NCI-H774 (cell line): Measurements from ENCODE around the gene FAM9C.
"Not testable (repeated sequence)": the region's sequence is repeated elsewhere in the genome, so short reads cannot be mapped to it uniquely, and the experiment has no call there.

Experiments
- DNase-seq: peaks from one replicate; lab custom pipeline; 2025; lab: John Stamatoyannopoulos, UW

The FAM9C gene

DNA sequence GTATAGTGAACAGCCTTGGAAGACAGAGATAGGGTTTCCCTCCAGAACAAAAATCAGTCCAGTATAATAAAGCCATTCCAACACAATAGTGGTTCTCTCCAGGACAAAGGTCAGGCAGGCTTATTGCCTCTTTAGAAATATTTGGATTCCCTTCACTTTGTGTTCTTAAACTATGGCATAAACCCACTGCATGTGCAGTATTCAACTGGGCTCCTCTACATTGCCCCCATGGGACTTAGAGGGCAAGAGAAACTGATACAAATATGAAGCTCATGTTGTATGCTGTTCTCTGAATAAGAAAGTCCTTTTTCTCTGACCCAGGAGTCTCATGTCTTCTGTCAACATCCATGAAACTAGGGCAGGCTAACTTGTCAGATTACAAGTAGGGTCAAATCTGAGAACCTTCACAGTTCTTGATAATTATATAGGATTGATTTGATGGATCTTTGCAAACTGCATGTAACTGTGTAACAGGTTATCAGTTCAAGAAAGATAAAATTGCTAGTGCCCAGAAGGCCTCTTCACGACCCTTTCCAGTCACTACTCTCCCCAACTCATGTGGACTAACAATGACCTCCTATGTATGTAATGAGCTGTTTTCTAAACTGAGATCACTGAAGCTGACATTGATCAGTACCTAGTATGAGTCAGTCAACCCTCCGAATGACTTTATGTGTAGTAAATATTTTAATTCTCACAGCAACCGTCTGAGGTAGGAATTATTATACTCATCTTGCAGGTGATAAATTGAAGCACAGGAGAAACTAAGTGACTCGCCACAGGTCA is 31.9 kb upstream of the FAM9C start:
- no peak for DNase-seq

DNA sequence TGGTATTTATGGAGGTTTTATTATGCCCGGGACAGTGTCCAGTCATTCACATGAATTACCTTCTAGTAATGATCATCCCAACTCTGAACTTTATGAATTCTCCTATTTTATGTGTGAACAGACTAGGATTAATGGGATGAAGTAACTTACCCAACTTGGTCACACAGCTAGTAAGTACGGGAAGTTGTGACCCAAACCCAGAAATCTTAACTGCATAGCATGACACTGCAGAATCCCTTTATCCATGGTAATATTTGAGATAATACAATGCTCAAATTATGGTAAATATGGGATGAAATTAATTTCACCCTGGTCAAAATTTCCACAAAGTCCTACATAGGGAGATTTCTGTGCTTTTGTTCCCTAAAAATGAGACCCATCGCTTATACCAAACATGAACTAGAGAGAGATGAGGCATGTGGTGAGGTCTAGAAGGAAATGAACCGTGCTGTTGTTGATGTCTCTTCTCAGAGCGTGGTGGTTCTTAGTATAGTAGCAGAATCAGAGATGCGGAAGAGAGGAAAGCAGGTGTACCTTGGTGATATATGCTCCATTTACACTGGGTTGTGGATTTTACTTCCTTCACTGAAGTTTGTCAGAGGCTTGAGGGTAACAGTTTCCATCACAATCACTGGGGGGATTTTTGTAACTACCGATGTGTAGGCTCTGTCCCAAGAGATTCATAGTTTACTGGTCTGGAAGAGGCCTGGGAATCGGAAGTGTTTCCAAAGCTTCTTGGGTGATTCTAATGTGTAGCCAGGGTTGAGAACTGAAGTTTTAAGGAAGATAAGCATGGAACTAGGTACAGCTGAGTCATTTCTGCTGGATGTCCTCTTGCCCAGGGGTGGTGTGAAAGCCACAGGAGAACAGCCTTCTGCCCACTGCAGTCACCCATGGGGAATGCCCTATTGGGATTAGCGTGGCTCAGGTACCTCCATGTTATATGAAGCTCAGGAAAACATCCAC is 30.2 kb upstream of the FAM9C start:
- no peak for DNase-seq

DNA sequence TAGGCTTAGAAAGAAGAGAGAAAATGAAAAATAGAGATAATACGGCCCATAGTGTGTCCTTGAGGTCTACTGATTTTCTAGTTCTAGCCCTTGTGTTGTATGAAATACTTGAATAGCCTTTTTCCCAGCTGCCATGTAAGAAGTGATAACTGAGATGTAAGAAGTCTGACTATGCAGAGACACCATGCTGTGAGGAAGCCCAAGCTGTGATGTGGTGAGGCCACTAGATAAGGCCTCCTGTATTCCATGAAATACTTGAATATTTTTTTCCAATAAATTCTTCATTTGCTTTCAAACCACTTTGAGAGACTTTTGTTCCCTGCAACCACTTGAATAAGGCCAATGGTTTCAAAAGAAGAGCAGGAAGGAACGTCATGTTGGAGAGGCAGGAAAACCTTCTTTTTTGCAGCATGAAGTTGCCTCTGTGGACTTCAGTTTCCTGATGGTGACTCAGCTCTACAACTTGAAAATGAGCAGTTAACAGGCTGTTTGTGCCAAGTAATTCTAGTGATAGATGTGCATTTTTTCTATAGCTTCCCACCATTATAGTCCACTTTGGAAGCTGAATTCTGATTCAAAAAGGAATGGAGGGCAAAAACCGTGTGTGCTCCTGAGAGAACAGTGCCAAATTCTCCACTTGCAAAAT is 25.5 kb upstream of the FAM9C start:
- DNase-seq: no peak

DNA sequence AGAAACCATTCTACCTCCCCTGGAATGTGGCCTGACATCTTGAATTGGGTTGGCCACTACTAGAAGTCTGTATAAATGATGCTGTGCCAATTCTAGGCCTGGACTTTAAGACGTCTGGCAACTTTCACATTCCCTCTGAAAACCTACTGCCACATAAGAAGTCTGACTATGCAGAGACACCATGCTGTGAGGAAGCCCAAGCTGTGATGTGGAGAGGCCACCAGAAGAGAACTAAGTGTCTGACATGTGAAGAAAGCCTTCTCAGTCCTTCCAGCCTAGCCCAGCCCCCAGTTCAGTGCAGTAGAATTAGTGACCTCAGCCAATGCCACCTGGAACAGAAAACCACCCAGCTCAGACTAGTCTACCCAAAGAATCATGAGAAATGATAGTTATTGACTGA is 24.2 kb upstream of the FAM9C start:
- no peak for DNase-seq

DNA sequence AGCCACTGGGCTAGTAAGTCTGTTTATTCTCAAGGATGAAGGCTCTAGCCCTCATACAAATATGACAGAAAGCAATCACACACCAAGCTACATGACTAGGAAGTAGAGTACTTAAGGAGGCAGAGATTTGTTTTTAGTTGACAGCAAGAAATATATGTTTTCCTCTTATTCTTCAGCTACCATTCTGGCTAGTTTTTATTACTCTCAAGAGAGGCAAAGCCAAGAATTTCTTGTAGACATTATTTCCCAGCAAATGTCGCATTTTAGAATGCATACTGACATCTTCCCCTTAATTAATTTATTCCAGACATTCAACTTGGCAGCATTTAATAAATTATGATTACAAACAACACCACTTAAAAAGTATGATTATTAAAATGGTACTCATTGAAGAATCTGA is 23.4 kb upstream of the FAM9C start:
- DNase-seq: no peak

DNA sequence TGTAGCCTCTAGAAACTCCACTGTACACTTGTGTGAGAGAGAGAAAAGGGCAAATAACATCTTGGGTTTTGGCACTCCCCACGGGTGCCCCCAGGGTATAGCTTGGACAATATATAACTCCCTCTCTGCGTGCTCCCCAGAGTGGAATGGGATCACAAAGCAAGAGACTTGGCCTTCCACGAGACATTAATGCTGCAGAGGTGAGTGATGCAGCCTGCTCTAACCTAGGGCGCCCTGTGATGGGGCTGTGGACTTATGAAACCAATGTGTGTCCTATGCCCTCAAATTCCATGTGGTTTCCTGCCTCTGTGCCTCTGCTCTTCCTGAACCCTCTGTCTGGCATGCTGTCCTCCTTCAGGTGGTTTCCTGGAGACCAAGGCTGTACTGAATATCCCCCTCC is 22.0 kb upstream of the FAM9C start:
- no peak for DNase-seq

DNA sequence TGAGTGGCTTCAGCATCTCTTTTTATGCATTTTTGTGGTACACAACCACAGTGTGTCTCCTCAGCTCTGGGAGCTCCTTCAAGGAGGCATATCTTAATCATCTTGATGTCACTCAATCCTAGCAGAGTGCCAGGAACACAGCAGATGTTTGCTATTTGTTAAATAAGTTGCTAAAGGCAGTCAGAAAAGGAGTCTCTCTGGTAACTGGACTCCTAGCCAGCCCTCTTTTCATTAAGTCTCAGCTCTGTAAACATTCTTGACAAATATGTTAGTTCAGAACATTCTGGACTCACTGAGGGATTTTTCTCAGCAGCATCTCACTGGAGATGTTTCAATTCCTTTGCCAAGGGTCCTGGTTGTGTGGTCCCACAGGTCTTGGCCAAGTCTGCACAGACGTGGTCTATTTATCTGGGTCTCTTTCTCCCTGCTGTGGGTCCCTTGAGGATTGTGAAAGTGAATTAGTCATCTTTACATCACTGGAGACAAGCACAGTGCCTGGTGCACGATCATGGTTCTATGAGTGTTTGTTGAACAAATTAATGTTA is 20.3 kb upstream of the FAM9C start:
- DNase-seq: no peak

DNA sequence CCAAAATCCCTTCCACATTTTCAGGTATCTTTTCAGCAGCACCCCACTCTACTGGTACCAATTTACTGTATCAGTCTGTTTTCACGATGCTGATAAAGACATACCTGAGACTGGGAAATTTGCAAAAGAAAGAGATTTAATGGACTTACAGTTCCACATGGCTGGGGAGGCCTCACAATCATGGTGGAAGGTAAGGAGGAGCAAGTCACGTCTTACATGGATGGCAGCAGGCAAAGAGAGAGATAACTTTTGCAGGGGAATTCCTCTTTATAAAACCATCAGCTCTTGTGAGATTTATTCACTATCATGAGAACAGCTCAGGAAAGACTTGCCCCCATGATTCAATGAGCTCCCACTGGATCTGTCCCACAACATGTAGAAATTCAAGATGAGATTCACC is 18.7 kb upstream of the FAM9C start:
- DNase-seq: not testable (repeated sequence)

DNA sequence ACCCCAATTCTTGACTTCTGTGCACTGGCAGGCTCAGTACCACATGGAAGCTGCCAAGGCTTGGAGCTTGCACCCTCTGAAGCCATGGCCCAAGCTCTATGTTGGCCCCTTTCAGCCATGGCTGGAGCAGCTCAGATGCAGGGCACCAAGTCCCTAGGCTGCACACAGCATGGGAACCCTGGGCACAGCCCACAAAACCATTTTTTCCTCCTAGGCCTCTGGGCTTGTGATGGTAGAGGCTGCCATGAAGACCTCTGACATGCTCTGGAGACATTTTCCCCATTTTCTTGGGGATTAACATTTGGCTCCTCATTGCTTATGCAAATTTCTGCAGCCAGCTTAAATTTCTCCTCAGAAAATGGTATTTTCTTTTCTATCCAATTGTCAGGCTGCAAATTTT is 17.9 kb upstream of the FAM9C start:
- not testable (repeated sequence) for DNase-seq

DNA sequence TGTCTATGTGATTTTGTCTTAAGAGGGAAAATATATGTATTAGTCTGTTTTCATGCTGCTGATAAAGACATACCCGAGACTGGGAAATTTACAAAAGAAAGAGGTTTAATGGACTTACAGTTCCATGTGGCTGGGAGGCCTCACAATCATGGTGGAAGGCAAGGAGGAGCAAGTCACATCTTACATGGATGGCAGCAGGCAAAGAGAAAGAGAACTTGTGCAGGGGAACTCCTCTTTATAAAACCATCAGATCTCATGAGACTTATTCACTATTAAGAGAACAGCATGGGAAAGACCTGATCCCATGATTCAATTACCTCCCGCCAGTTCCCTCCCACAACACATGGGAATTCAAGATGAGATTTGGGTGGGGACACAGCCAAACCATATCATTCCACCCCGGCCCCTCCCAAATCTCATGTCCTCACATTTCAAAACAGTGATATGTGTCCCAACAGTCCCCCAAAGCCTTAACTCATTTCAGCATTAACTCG is 16.8 kb upstream of the FAM9C start:
- DNase-seq: not testable (repeated sequence)

DNA sequence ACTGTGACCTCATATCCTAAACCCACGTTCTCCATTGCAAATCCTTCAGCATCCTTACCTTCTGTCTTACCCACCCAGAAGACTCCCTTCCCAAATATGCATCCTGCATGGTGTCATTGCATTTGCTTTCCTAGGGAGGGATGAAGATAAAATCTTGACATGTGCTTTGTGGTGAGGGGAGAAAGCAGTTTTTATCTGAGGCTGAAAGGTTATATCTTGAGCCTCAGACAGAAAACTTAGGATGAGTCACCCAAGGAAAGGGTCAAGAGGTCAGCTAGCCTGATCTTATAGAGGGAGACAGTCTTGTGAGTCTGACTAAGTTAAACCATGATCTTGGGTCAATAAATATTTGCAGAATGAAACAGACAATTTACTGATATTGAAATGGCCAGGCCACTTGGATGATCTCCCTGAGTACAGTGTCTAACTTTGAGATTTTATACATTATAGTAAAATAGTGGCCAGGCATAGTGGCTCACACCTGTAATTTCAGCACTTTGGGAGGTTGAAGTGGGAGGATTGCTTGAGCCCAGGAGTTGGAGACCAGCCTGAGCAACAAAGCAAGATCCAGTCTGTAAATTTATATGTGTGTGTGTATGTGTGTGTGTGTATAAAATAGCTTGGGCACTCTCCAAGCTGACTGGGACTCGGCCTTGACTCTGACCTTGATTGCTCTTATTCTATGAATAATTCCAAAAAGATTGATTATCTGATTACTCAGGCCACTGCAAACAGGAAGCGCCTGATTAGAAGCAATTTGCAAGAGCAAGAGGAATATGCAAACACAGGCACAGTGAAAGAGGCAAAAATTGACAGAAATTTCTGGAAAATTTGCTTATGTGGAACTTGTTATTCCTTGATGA is 15.4 kb upstream of the FAM9C start:
- no peak for DNase-seq

DNA sequence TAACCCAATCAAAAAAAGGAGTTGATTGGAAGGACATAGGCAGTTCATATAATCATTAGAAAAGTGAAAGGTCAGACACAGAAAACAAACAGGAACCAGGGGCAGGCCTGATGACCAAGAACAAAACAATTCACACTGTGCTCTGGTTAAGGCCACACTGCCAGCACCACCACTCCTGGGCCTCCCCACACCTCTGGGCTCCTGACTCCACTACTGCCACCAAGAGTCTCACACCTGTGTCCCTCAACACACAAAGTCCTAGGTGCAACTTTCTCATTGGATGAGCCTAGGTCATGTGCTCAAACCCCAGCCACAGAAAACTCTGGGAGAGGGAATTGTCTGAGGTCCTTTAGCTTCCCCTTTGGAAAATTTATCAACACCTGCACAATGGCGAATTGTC is 11.1 kb upstream of the FAM9C start:
- DNase-seq: no peak

DNA sequence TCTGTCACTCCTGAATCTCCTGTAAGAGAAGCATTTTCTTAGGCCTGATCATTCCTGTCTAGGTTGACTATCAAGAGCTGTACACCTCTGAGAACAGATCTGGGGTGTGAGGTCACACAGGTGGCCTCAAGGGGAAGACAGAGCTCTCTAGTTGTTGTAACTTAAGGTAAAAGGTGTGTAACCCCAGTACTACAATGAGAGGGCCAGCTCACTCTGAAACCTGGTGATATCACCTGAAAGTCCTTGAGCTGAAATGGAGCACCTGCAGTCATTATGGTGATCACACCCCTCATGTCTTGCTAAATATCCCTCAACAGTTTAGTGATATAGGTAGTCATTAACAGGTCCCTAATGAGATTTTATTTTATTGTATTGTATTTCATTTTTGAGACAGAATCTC is 8.8 kb upstream of the FAM9C start:
- DNase-seq: no peak

DNA sequence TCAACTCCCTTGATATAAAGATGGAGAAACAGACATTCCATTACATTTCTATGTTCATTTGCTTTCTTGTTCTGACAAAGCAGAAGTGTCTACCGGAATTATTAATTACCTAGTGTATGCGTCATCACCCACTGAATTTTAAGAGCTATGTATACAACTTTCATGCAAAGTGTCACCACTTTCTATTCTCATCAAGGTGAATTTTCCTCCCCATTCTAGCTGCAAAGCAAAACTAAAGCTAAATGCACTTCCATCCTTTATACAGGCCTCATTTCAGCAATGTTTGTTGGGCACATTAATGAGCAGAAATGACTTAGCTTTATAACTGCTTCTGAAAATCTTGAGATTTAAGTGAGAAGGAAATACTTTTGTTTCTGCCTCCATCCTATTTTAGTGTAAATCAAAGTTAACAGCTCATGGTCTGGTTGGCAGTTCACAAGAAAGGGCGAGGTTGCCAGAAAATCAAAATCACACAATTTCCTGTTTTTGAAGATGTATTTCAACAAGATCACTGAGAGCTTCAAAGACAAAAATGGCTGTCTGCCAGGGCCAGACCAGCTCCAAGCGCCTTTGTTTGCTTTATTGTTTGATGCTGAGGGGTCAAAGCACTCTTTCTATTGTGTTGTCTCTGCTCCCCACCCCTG is 7.2 kb upstream of the FAM9C start:
- no peak for DNase-seq

DNA sequence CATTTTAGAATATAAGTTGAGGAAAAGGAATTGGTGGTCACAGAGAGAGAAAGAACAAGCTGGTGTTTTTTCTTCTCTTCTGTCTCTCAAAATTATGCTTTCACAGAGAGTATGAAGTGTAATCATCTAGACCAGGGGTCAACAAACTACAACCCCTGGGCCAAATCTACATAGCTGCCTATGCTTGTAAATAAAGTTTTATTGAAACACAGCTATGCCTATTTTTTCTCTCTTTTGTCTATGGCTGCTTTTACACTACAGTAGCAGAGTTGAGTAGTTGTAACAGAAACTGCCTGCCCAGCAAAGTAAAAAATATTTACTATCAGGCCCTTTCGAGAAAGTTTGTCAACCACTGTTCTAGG is 6.7 kb upstream of the FAM9C start:
- no peak for DNase-seq

DNA sequence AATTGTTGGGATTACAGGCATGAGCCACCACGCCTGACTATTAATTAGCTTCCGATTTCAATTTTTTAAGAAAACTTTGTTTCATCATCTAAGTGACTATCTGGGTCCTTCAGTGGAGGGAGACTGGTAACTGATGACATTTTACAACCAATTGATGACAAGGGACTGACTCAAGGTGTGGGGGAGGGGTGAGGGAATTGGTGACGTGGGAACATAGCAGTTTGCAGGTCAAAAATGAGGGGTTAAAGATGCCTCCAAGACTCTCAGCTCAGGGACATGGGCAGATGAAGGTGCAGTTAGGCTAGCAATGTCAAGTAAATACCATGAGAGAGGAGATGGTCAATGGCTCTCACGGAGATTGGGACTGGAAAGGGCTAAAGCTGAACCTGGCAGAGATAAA is 5.7 kb upstream of the FAM9C start:
- no peak for DNase-seq

DNA sequence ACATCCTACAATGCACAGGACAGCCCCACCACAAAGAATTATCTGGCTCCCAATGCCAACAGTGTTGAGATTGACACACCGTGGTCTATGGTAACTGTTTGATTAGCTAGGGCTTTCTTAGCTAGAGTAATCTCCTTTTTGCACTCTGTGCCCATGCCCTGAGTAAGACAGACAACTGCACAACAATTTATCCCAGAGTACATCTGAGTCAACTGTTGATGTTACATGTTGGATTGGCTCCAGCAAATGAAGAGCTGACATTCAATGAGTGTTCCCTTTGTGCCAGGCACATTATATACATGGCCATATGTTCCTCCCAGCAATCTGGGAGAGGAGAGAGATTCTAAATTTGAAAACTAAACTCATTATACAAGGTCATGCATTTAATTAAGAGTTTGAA is 3.9 kb upstream of the FAM9C start:
- DNase-seq: no peak

DNA sequence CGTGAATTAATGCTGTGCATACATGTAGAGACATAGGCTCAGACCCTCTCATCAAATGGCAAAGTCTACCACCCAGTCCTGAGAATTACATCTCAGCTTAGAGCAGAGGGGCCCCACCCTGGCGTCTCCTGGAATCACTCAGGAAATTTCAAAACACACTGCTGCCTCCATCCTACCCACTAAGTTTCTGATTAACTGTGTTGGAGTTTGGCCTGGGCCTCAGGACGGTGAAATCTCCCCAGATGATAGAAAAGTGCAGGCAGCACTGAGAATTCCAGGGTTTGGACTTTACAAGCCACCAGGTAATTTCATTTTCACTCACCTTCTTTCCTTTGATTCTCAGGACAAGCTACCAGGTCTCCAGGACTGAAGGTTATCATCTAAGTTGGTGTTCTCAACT is 3.3 kb upstream of the FAM9C start:
- no peak for DNase-seq

DNA sequence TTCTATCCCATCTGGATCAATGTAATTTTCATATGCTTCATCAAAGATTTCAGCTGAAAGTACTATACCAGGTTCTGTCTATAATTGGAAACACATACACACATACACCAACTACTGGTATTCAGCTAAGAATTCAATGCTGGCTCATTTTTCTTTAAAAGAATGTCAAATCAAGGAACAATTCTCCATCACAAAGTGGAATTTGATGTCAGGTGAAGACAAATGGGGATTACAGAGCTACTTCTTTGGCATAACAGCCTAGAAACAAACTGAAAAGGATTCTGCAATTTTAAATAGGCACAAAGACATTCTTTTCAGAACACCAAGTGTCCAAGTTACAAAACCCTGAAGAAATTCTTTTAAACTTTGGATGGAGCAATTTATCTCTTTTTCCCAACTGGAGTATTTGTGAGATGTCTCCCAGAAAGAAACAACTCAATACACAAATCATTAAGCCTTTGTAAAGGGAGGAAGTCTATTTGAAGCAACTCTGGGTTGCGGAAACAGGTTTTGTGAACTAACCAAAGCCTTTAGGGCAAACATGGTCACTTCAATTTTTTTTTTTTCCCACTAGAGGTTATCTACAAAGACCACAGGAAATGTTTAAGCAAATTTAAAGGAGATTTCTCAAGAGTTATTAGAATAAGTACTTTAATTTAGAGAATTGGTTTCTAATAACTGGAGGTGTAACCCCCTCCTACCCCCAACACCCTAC is 1.9 kb upstream of the FAM9C start:
- no peak for DNase-seq

DNA sequence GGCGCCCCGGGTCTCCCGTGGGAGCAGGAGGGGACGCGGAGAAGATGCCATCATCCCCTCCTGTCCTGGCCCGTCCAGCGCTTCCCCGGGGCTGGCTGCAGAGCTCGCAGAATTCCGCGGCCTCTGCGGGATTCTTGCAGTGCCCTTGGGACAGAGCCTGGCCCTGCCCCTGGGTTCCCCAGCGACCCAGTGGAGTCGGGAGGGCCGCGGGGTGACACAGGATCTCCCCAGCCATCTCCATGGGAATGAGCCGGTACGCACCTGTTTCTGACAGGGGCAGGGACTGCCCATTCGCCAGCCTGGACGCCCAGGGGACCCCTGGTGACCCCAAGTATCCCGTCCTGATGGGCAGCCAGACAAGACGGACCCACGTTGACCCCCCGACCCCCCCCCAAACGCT is 482 bp downstream of the FAM9C start:
- DNase-seq: no peak
